Measurements from ENCODE around the gene TMIE. TPM values are rescaled to one million over a fixed set of nuclear protein-coding genes. Genes with fewer than 3 reads are reported as not detected.

Gene TMIE
- total and polyA plus RNA-seq, 9 of the 15 experiments (the other 6 are each of a cell fraction or from before 2014, with no cell fraction given): not detected

DNA sequence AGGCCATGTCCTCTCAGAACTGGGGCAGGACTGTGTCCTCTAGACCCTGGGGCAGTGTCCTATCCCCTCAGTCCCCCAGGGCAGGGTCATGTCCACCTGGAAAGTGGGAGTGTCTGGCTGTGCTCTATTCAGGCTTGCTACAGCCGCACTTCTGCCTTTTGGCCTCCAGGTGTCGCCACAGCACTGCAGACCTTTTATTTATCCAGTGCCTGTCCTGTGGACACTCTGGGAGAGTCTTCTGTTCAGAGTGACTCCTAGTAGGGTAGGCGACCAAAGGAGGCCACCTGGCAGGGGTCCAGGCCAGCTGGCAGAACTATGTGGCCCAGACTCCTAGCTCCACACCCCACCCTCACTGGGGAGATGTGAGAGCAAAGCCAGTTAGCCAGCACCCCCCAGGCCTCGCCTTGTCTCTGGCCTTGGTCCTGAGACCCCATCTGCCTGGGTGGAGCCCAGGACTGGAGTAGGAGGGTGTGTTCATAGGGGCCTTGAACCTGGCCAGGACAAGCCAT is 3.9 kb downstream of the TMIE start (continued):
- TF ChIP-seq, protein P1, sequence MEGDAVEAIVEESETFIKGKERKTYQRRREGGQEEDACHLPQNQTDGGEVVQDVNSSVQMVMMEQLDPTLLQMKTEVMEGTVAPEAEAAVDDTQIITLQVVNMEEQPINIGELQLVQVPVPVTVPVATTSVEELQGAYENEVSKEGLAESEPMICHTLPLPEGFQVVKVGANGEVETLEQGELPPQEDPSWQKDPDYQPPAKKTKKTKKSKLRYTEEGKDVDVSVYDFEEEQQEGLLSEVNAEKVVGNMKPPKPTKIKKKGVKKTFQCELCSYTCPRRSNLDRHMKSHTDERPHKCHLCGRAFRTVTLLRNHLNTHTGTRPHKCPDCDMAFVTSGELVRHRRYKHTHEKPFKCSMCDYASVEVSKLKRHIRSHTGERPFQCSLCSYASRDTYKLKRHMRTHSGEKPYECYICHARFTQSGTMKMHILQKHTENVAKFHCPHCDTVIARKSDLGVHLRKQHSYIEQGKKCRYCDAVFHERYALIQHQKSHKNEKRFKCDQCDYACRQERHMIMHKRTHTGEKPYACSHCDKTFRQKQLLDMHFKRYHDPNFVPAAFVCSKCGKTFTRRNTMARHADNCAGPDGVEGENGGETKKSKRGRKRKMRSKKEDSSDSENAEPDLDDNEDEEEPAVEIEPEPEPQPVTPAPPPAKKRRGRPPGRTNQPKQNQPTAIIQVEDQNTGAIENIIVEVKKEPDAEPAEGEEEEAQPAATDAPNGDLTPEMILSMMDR (IDR thresholded peaks at IDR 0.05 in 2 of 3, conservative IDR thresholded peaks at IDR 0.05 in 1 of 3; ENCODE audit: insufficient read depth in 2 of 3, low read depth in 1 of 3, low read length in 3 of 3): peak; percentile 92 to 99 (median 97)
- no peak for TF ChIP-seq DDX20 (tag; IDR thresholded peaks at IDR 0.05; ENCODE audit: low read depth)
- no peak for TF ChIP-seq HMG20B (CRISPR knock-in tag; IDR thresholded peaks at IDR 0.05)
- TF ChIP-seq GABPB1 (CRISPR knock-in tag; IDR thresholded peaks at IDR 0.05): peak; percentile 50; the same call in 1 of the 2 replicates
- no peak for TF ChIP-seq FOXM1 (IDR thresholded peaks at IDR 0.05; ENCODE audit: low read depth)
- TF ChIP-seq FOXM1 (CRISPR knock-in tag; IDR thresholded peaks at IDR 0.05; ENCODE audit: low read depth): peak; percentile 77; the same call in 1 of the 2 replicates
- TF ChIP-seq ZNF778 (CRISPR knock-in tag; IDR thresholded peaks at IDR 0.05): no peak
- TF ChIP-seq, protein P2, sequence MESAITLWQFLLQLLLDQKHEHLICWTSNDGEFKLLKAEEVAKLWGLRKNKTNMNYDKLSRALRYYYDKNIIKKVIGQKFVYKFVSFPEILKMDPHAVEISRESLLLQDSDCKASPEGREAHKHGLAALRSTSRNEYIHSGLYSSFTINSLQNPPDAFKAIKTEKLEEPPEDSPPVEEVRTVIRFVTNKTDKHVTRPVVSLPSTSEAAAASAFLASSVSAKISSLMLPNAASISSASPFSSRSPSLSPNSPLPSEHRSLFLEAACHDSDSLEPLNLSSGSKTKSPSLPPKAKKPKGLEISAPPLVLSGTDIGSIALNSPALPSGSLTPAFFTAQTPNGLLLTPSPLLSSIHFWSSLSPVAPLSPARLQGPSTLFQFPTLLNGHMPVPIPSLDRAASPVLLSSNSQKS (CRISPR knock-in tag; IDR thresholded peaks at IDR 0.05): no peak
- TF ChIP-seq, protein P3, sequence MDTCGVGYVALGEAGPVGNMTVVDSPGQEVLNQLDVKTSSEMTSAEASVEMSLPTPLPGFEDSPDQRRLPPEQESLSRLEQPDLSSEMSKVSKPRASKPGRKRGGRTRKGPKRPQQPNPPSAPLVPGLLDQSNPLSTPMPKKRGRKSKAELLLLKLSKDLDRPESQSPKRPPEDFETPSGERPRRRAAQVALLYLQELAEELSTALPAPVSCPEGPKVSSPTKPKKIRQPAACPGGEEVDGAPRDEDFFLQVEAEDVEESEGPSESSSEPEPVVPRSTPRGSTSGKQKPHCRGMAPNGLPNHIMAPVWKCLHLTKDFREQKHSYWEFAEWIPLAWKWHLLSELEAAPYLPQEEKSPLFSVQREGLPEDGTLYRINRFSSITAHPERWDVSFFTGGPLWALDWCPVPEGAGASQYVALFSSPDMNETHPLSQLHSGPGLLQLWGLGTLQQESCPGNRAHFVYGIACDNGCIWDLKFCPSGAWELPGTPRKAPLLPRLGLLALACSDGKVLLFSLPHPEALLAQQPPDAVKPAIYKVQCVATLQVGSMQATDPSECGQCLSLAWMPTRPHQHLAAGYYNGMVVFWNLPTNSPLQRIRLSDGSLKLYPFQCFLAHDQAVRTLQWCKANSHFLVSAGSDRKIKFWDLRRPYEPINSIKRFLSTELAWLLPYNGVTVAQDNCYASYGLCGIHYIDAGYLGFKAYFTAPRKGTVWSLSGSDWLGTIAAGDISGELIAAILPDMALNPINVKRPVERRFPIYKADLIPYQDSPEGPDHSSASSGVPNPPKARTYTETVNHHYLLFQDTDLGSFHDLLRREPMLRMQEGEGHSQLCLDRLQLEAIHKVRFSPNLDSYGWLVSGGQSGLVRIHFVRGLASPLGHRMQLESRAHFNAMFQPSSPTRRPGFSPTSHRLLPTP (IDR thresholded peaks at IDR 0.05; ENCODE audit: borderline replicate concordance, extremely low read depth, insufficient read length): no peak
- TF ChIP-seq TRIM28 (IDR thresholded peaks at IDR 0.05): no peak
- peak; percentile 35 to 63; a peak in 3 of 4 replicates for TF ChIP-seq MAZ (CRISPR knock-in tag; conservative IDR thresholded peaks at IDR 0.05 in 1 of 2, IDR thresholded peaks at IDR 0.05 in 1 of 2)
- TF ChIP-seq SIN3A (IDR thresholded peaks at IDR 0.05; ENCODE audit: borderline replicate concordance in 2 of 2, control insufficient read depth in 1 of 2, low read depth in 2 of 2, low read length in 2 of 2): 0 out of 4 replicates have a peak, but pooled peaks of 1 of the 2 experiments have one; percentile 38
- TF ChIP-seq, protein P4, sequence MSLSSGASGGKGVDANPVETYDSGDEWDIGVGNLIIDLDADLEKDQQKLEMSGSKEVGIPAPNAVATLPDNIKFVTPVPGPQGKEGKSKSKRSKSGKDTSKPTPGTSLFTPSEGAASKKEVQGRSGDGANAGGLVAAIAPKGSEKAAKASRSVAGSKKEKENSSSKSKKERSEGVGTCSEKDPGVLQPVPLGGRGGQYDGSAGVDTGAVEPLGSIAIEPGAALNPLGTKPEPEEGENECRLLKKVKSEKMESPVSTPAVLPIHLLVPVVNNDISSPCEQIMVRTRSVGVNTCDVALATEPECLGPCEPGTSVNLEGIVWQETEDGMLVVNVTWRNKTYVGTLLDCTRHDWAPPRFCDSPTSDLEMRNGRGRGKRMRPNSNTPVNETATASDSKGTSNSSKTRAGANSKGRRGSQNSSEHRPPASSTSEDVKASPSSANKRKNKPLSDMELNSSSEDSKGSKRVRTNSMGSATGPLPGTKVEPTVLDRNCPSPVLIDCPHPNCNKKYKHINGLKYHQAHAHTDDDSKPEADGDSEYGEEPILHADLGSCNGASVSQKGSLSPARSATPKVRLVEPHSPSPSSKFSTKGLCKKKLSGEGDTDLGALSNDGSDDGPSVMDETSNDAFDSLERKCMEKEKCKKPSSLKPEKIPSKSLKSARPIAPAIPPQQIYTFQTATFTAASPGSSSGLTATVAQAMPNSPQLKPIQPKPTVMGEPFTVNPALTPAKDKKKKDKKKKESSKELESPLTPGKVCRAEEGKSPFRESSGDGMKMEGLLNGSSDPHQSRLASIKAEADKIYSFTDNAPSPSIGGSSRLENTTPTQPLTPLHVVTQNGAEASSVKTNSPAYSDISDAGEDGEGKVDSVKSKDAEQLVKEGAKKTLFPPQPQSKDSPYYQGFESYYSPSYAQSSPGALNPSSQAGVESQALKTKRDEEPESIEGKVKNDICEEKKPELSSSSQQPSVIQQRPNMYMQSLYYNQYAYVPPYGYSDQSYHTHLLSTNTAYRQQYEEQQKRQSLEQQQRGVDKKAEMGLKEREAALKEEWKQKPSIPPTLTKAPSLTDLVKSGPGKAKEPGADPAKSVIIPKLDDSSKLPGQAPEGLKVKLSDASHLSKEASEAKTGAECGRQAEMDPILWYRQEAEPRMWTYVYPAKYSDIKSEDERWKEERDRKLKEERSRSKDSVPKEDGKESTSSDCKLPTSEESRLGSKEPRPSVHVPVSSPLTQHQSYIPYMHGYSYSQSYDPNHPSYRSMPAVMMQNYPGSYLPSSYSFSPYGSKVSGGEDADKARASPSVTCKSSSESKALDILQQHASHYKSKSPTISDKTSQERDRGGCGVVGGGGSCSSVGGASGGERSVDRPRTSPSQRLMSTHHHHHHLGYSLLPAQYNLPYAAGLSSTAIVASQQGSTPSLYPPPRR (CRISPR knock-in tag; IDR thresholded peaks at IDR 0.05; ENCODE audit: borderline replicate concordance): no peak
- TF ChIP-seq CBX3 (IDR thresholded peaks at IDR 0.05; ENCODE audit: borderline replicate concordance in 1 of 2, low read length in 2 of 2): no peak
- TF ChIP-seq KLF16 (IDR thresholded peaks at IDR 0.05): 0 out of 2 replicates have a peak, but pooled peaks have one; percentile 51
- no peak for TF ChIP-seq NRF1 (conservative IDR thresholded peaks at IDR 0.05 in 1 of 2, IDR thresholded peaks at IDR 0.05 in 1 of 2)
- peak; percentile 70 for TF ChIP-seq ARID2 (IDR thresholded peaks at IDR 0.05)

All from K562 (cell line).